ENCODE results near the gene JADE2. TPM values are rescaled to one million over a fixed set of nuclear protein-coding genes. Genes with fewer than 3 reads are reported as not detected.

The JADE2 gene
- total RNA-seq, 2 donors from 2014 or later = 75.3 to 93.3 TPM

DNA sequence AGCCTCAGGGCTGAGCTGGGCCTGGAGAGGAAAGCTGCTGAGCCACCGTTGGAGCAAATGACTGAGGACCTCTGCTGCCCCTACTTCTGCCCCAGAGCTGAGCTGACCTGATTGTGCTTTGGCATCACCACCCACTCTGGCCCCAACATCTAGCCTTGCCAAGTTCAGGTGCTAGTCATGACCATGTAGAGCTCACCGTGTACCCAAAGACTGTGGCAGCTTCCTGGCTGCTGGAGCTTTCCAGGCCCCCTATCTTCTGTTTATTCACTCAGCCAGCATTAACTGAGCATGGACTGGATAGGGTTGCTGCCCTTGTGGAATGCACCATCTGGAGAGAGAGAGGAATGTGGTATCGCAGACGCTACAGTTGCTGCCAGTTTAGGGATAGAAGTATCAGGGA lies 49.1 kb downstream of the JADE2 start:
- ATAC-seq (replicated peaks) = no peak
- H3K27me3 Mint-ChIP-seq = no peaks in the 10 kb centered on the region
- peaks cover 9% of the 10 kb centered on the region for H3K4me1 Mint-ChIP-seq
- H3K27ac Mint-ChIP-seq = peak overlapping the region; percentile 3
- H3K36me3 Mint-ChIP-seq (ENCODE audit: low read depth) = peaks cover 99% of the 10 kb centered on the region
- no peaks in the 10 kb centered on the region for H3K9me3 Mint-ChIP-seq
- no peak overlapping the region for H3K4me3 Mint-ChIP-seq

GRCh38 chr5:134575316-134575715 lies 49.8 kb downstream of the JADE2 start:
- no peaks in the 10 kb centered on the region for H3K9me3 Mint-ChIP-seq
- H3K4me3 Mint-ChIP-seq = no peak overlapping the region
- no peaks in the 10 kb centered on the region for H3K27me3 Mint-ChIP-seq
- H3K36me3 Mint-ChIP-seq (ENCODE audit: low read depth) = peaks cover 99% of the 10 kb centered on the region
- peaks cover 9% of the 10 kb centered on the region for H3K4me1 Mint-ChIP-seq
- ATAC-seq (replicated peaks) = no peak
- peak overlapping the region; percentile 3 for H3K27ac Mint-ChIP-seq

DNA sequence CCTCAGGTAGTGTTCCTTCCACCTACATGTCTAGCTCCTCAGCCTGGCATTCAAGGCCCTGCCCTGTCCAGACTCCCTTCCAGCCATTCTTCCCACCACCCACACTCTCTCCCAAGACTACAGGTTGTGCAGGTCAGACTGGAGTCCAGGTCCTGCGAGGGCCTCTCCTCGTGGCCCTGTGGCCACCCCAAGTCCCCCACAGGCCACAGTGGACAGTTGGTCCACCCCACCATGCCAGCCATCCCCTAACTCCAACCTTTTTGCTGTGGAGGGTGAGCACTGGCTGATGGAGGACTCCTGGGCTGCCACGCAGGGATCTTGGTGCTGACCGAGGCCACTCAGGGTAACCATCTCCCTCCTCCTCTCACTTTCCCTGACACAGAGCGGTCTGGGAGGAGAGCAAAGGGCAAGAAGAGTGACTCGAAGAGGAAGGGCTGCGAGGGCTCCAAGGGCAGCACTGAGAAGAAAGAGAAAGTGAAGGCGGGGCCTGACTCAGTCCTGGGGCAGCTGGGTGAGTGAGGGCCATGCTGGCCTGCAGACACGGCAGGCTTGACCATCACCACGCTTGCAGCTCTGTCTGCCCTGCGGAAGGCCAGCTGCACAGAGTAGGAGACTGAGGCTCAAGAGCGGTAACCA lies 51.0 kb downstream of the JADE2 start:
- Mint-ChIP-seq H3K27me3 (no peaks in the 10 kb centered on the region), H3K36me3 (ENCODE audit: low read depth) (peaks cover 99% of the 10 kb centered on the region), H3K27ac (peak overlapping the region; percentile 76), H3K4me1 (peaks cover 9% of the 10 kb centered on the region), H3K9me3 (no peaks in the 10 kb centered on the region), H3K4me3 (no peak overlapping the region)
- peak; percentile 7 for ATAC-seq (replicated peaks)

DNA sequence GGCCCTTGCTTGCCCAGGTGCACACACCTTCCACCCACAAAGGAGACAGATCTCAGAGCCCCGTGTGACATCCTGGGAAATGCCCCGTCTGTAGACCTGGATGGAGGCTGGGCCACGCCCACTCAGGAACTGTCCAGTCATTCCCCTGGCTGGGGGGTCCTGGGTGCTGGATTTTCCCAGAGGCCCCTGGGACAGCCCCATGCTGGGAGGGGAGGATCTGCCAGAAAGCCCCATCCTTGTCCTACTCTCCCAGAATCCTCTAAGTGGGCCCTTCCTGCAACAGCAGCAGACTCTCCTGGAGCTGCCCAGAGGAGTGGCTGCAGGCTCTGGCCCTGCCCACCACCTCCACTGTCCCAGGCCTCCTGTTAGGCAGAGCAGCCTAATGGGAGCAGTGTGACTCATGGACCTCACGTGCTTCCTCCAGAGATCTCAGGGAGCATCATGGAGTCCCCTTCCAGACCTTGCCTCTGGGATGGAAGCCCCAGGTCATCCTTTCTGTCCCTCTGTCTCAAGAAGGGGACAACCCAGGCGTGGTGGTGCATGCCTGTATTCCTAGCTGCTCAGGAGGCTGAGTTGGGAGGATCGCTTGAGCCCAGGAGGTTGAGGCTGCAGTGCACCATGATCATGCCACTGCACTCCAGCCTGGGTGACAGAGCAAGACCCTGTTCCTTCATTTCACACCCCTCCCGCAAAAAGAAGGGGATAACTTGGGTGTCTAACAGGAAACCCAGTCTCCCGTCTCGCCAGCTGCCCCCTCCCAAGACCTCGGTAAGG lies 51.7 kb downstream of the JADE2 start:
- Mint-ChIP-seq H3K27me3 (no peaks in the 10 kb centered on the region), H3K27ac (peak overlapping the region; percentile 79), H3K4me3 (no peak overlapping the region), H3K9me3 (no peaks in the 10 kb centered on the region), H3K4me1 (peaks cover 9% of the 10 kb centered on the region), H3K36me3 (ENCODE audit: low read depth) (peaks cover 95% of the 10 kb centered on the region)
- peak; percentile 48 for ATAC-seq (replicated peaks)

DNA sequence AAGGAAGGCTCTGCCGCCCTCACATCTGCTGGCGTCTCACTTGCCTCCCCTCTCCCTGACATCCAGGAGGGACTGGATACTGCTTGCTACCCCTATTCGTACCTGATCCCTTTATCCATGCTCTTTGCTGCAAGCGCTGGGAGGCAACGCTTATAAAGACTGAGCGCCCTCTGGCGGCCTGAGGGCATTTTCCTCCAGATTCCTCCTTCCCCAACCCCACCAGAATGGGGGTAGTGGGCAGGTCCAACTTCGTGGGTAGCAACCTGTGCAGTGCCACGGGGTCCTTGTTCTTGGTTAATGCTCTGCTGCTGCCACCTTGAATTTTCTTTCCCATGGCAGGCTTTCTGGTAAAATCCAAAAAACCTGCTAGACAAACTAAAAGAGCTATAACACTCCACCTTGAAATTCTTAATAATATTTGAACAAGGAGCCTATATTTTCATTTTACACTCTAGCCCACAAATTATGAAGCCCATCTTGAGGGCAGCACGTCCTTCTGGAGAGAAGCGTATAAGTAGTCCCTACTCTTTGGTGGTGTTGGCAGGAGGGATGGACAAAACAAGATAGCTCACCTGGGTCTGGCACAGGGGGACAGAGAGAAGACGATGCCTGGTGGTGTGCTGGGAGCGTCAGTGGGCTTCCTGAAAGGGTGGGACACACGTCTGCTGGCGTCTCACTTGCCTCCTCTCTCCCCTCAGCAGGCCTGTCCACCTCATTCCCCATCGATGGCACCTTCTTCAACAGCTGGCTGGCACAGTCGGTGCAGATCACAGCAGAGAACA lies 52.5 kb downstream of the JADE2 start:
- Mint-ChIP-seq H3K27me3 (no peaks in the 10 kb centered on the region), H3K9me3 (no peaks in the 10 kb centered on the region), H3K36me3 (ENCODE audit: low read depth) (peaks cover 87% of the 10 kb centered on the region), H3K4me3 (no peak overlapping the region), H3K27ac (peak overlapping the region; percentile 79), H3K4me1 (peaks cover 9% of the 10 kb centered on the region)
- ATAC-seq (replicated peaks) = peak; percentile 82

DNA sequence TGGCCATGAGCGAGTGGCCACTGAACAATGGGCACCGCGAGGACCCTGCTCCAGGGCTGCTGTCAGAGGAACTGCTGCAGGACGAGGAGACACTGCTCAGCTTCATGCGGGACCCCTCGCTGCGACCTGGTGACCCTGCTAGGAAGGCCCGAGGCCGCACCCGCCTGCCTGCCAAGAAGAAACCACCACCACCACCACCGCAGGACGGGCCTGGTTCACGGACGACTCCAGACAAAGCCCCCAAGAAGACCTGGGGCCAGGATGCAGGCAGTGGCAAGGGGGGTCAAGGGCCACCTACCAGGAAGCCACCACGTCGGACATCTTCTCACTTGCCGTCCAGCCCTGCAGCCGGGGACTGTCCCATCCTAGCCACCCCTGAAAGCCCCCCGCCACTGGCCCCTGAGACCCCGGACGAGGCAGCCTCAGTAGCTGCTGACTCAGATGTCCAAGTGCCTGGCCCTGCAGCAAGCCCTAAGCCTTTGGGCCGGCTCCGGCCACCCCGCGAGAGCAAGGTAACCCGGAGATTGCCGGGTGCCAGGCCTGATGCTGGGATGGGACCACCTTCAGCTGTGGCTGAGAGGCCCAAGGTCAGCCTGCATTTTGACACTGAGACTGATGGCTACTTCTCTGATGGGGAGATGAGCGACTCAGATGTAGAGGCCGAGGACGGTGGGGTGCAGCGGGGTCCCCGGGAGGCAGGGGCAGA lies 53.3 kb downstream of the JADE2 start:
- Mint-ChIP-seq H3K27ac (no peak overlapping the region), H3K9me3 (no peaks in the 10 kb centered on the region), H3K4me3 (no peak overlapping the region), H3K36me3 (ENCODE audit: low read depth) (peaks cover 80% of the 10 kb centered on the region), H3K4me1 (peaks cover 9% of the 10 kb centered on the region), H3K27me3 (no peaks in the 10 kb centered on the region)
- ATAC-seq (replicated peaks) = no peak

- Mint-ChIP-seq H3K36me3 (ENCODE audit: low read depth) (peaks cover 74% of the 10 kb centered on the region), H3K27ac (no peak overlapping the region), H3K27me3 (no peaks in the 10 kb centered on the region), H3K9me3 (no peaks in the 10 kb centered on the region), H3K4me3 (no peak overlapping the region), H3K4me1 (peaks cover 9% of the 10 kb centered on the region)
- ATAC-seq (replicated peaks) = no peak
Observed at GRCh38 chr5:134579284-134579771, 53.9 kb downstream of the JADE2 start.

DNA sequence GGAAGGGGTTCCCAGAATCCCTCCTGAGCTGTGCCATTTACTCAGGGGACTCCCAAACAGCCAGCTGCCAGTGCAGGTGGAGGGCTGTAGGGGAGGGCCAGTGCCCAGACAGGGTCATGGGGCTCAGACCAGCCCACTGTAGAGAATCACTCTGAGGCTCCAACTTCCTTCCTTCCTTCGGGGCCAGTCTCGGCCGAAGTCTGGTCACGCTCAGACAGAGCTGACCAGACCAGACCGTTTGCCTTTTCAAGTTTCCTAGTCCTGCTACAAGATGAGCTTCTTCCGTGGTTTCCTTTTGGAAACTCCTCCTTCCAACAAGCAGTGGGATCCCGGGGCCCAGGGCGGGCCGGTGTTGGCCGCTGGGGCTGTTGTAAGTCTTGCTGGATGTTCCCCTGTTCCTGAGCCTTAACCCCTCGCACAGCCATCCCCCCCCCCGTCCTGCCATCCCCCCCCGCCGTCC lies 54.6 kb downstream of the JADE2 start:
- peaks cover 5% of the 10 kb centered on the region for H3K4me1 Mint-ChIP-seq
- no peak overlapping the region for H3K4me3 Mint-ChIP-seq
- no peaks in the 10 kb centered on the region for H3K27me3 Mint-ChIP-seq
- H3K27ac Mint-ChIP-seq = no peak overlapping the region
- H3K9me3 Mint-ChIP-seq = no peaks in the 10 kb centered on the region
- peaks cover 67% of the 10 kb centered on the region for H3K36me3 Mint-ChIP-seq (ENCODE audit: low read depth)
- no peak for ATAC-seq (replicated peaks)

GRCh38 chr5:134581241-134581981 lies 55.9 kb downstream of the JADE2 start:
- ATAC-seq (replicated peaks) = no peak
- Mint-ChIP-seq H3K36me3 (ENCODE audit: low read depth) (peaks cover 54% of the 10 kb centered on the region), H3K27me3 (no peaks in the 10 kb centered on the region), H3K4me3 (no peak overlapping the region), H3K9me3 (no peaks in the 10 kb centered on the region), H3K4me1 (peaks cover 5% of the 10 kb centered on the region), H3K27ac (peak overlapping the region; percentile 73)

DNA sequence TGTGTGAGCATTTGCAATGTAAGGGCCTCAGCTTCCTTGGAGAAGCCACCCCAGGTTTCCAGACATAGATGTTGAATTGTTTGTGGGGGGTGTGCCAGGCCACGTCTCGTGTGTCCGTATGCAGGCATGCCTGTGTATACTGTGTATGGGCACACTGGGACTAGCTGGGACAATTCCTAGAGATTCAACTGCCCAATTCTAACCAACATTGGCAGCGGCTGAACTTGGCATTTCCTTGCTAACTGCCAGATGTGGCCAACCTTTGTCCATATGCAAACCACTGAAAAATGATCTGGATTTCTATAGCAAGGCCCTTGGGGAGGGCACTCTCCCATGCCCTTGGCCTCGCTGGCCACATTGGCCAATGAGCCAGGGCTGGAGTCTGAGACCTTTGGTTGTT lies 56.8 kb downstream of the JADE2 start:
- no peaks in the 10 kb centered on the region for H3K27me3 Mint-ChIP-seq
- H3K36me3 Mint-ChIP-seq (ENCODE audit: low read depth) = peaks cover 46% of the 10 kb centered on the region
- no peaks in the 10 kb centered on the region for H3K9me3 Mint-ChIP-seq
- peaks cover 4% of the 10 kb centered on the region for H3K4me1 Mint-ChIP-seq
- no peak for ATAC-seq (replicated peaks)
- no peak overlapping the region for H3K4me3 Mint-ChIP-seq
- H3K27ac Mint-ChIP-seq = peak overlapping the region; percentile 73

DNA sequence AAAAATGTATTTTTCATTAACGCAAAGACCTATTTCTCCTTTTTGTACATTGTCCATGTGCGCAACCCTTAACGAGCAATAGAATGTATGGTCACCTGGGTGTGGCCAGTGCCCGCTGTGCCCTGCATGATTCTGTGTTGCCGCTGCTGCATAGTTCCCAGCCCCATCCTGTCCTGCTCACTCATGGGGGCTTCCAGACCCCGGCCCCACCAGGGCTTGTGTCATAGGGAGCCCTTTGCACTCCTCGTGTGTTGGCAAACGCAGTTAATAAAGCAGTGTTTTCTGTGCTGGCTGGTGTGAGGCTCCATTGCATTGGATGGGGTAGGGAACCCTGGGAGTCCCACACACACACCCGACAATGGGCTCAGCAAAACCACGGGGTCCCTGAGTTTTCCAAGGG lies 57.5 kb downstream of the JADE2 start:
- Mint-ChIP-seq H3K9me3 (no peaks in the 10 kb centered on the region), H3K4me1 (peaks cover 4% of the 10 kb centered on the region), H3K27me3 (no peaks in the 10 kb centered on the region), H3K36me3 (ENCODE audit: low read depth) (peaks cover 39% of the 10 kb centered on the region), H3K4me3 (no peak overlapping the region), H3K27ac (no peak overlapping the region)
- ATAC-seq (replicated peaks) = no peak

GRCh38 chr5:134583766-134584165 lies 58.3 kb downstream of the JADE2 start:
- H3K27ac Mint-ChIP-seq = peak overlapping the region; percentile 78

DNA sequence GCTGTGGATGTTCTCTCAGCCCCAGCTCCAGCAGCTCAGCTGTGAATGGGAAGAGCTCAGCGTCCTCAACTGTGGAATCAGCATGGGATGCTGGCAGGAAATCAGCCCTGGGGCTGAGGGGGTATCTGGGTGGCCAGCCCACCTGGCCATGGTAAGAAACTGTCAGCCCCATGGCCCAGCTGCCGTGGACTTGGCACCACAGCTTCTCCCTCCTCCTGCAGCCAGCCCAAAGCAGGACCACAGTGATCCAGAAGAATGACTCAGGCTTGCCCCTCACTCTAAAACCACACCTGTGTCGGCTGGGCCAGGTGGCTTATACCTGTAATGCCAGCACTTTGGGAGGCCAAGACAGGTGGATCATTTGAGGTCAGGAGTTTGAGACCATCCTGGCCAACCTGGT lies 59.2 kb downstream of the JADE2 start:
- Mint-ChIP-seq H3K27ac (peak overlapping the region; percentile 78), H3K27me3 (no peaks in the 10 kb centered on the region), H3K4me1 (peaks cover 4% of the 10 kb centered on the region), H3K36me3 (ENCODE audit: low read depth) (peaks cover 22% of the 10 kb centered on the region), H3K9me3 (no peaks in the 10 kb centered on the region), H3K4me3 (no peak overlapping the region)
- no peak for ATAC-seq (replicated peaks)

More at GRCh38 chr5:134583766-134584165, 58.3 kb downstream of the JADE2 start:
- ATAC-seq (replicated peaks) = no peak
- Mint-ChIP-seq H3K4me1 (peaks cover 4% of the 10 kb centered on the region), H3K4me3 (no peak overlapping the region), H3K9me3 (no peaks in the 10 kb centered on the region), H3K36me3 (ENCODE audit: low read depth) (peaks cover 31% of the 10 kb centered on the region), H3K27me3 (no peaks in the 10 kb centered on the region)

All from activated T-helper 17 cell treated with anti-CD3 and anti-CD28 coated beads, Interleukin-2, amount 50 U/mL, for 72 hours (primary cell).